A549 (cell line): ENCODE measurements around the gene MTRFR.

Experiments used
- EP300 ChIP-seq, 2 experiments: fragments of >200 bp; sonication (Bioruptor Twin); formaldehyde crosslinking; IDR thresholded peaks; 2 replicates in 1 of 2; 3 replicates in 1 of 2; pipeline ENCODE4 v1.6.1; 2016 to 2017
- FOSL2 ChIP-seq, 2 experiments: fragments of 450-650 bp in 1 of 2; fragments of >200 bp in 1 of 2; sonication (Bioruptor Twin) in 1 of 2; formaldehyde crosslinking; IDR thresholded peaks; 2 replicates each; pipeline versions ENCODE4 v1.5.0 to v1.6.1; 2016 to 2020; ENCODE audit warnings: mild to moderate bottlenecking in 1 of 2, moderate library complexity in 1 of 2
- POLR2A ChIP-seq: IDR thresholded peaks from 2 replicates; pipeline ENCODE4 v1.6.1; 2012; ENCODE audit warnings: mild to moderate bottlenecking, low read length
- TF ChIP-seq, protein P1 (sequence below): fragments of >200 bp; sonication (Bioruptor Twin); formaldehyde crosslinking; IDR thresholded peaks from 3 replicates; pipeline ENCODE4 v1.5.1; 2016
- TF ChIP-seq, protein P2 (sequence below): fragments of >200 bp; sonication (Bioruptor Twin); formaldehyde crosslinking; IDR thresholded peaks from 3 replicates; pipeline ENCODE4 v1.6.1; 2016
- TF ChIP-seq, protein P3 (sequence below): fragments of 150-350 bp; IDR thresholded peaks from 2 replicates; pipeline ENCODE4 v1.6.1; 2014; ENCODE audit warnings: low read depth, mild to moderate bottlenecking, low read length
- TF ChIP-seq, protein P4 (sequence below): fragments of 200-600 bp; sonication (generic); IDR thresholded peaks from 2 replicates; pipeline ENCODE4 v1.6.1; 2016; ENCODE audit warnings: antibody characterized with exemption, mild to moderate bottlenecking, moderate library complexity
- TF ChIP-seq, protein P5 (sequence below): fragments of >200 bp; sonication (Bioruptor Twin); formaldehyde crosslinking; IDR thresholded peaks from 2 replicates; pipeline ENCODE4 v1.6.1; 2016
- TF ChIP-seq, protein P6 (sequence below): IDR thresholded peaks from 2 replicates; pipeline ENCODE4 v1.6.1; 2012

DNA sequence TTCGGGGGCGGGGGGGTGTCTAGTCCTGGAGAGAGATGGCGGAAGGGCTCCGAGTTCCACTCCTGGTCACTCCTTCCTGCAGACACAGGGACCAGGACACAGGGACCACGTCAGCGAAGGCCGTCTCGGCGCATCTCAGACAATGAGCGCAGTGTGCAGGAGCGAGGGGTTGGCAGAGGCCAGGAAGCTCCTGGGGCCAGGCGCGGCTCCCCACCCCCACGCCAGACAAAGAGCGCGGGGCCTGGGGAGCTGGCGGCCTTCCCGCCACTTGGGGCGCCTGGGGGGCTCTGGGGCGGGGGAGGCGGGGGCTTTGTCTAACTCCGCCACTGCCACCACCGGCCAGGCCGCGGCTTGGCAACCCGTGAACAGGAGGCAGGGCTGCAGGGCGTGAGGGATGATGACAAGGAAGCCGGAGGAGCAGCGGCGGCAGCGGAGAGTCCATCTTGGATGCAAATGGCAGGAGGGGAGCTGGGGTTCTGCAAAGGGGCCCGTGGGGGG lies 36.2 kb downstream of the MTRFR start:
- TF ChIP-seq, protein P1, sequence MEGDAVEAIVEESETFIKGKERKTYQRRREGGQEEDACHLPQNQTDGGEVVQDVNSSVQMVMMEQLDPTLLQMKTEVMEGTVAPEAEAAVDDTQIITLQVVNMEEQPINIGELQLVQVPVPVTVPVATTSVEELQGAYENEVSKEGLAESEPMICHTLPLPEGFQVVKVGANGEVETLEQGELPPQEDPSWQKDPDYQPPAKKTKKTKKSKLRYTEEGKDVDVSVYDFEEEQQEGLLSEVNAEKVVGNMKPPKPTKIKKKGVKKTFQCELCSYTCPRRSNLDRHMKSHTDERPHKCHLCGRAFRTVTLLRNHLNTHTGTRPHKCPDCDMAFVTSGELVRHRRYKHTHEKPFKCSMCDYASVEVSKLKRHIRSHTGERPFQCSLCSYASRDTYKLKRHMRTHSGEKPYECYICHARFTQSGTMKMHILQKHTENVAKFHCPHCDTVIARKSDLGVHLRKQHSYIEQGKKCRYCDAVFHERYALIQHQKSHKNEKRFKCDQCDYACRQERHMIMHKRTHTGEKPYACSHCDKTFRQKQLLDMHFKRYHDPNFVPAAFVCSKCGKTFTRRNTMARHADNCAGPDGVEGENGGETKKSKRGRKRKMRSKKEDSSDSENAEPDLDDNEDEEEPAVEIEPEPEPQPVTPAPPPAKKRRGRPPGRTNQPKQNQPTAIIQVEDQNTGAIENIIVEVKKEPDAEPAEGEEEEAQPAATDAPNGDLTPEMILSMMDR, result no peak
- TF ChIP-seq POLR2A (no peak), FOSL2 (IDR thresholded peaks at IDR 0.05) (no peak), FOSL2 (CRISPR knock-in tag; IDR thresholded peaks at IDR 0.05) (no peak), EP300 (IDR thresholded peaks at IDR 0.05) (no peak)
- TF ChIP-seq, protein P2, sequence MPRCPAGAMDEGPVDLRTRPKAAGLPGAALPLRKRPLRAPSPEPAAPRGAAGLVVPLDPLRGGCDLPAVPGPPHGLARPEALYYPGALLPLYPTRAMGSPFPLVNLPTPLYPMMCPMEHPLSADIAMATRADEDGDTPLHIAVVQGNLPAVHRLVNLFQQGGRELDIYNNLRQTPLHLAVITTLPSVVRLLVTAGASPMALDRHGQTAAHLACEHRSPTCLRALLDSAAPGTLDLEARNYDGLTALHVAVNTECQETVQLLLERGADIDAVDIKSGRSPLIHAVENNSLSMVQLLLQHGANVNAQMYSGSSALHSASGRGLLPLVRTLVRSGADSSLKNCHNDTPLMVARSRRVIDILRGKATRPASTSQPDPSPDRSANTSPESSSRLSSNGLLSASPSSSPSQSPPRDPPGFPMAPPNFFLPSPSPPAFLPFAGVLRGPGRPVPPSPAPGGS, result no peak
- TF ChIP-seq, protein P3, sequence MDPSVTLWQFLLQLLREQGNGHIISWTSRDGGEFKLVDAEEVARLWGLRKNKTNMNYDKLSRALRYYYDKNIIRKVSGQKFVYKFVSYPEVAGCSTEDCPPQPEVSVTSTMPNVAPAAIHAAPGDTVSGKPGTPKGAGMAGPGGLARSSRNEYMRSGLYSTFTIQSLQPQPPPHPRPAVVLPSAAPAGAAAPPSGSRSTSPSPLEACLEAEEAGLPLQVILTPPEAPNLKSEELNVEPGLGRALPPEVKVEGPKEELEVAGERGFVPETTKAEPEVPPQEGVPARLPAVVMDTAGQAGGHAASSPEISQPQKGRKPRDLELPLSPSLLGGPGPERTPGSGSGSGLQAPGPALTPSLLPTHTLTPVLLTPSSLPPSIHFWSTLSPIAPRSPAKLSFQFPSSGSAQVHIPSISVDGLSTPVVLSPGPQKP, result no peak
- TF ChIP-seq, protein P4, sequence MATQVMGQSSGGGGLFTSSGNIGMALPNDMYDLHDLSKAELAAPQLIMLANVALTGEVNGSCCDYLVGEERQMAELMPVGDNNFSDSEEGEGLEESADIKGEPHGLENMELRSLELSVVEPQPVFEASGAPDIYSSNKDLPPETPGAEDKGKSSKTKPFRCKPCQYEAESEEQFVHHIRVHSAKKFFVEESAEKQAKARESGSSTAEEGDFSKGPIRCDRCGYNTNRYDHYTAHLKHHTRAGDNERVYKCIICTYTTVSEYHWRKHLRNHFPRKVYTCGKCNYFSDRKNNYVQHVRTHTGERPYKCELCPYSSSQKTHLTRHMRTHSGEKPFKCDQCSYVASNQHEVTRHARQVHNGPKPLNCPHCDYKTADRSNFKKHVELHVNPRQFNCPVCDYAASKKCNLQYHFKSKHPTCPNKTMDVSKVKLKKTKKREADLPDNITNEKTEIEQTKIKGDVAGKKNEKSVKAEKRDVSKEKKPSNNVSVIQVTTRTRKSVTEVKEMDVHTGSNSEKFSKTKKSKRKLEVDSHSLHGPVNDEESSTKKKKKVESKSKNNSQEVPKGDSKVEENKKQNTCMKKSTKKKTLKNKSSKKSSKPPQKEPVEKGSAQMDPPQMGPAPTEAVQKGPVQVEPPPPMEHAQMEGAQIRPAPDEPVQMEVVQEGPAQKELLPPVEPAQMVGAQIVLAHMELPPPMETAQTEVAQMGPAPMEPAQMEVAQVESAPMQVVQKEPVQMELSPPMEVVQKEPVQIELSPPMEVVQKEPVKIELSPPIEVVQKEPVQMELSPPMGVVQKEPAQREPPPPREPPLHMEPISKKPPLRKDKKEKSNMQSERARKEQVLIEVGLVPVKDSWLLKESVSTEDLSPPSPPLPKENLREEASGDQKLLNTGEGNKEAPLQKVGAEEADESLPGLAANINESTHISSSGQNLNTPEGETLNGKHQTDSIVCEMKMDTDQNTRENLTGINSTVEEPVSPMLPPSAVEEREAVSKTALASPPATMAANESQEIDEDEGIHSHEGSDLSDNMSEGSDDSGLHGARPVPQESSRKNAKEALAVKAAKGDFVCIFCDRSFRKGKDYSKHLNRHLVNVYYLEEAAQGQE, result no peak
- TF ChIP-seq, protein P5, sequence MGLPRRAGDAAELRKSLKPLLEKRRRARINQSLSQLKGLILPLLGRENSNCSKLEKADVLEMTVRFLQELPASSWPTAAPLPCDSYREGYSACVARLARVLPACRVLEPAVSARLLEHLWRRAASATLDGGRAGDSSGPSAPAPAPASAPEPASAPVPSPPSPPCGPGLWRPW, result no peak
- TF ChIP-seq, protein P6, sequence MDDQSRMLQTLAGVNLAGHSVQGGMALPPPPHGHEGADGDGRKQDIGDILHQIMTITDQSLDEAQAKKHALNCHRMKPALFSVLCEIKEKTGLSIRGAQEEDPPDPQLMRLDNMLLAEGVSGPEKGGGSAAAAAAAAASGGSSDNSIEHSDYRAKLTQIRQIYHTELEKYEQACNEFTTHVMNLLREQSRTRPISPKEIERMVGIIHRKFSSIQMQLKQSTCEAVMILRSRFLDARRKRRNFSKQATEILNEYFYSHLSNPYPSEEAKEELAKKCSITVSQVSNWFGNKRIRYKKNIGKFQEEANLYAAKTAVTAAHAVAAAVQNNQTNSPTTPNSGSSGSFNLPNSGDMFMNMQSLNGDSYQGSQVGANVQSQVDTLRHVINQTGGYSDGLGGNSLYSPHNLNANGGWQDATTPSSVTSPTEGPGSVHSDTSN, result no peak
